HepG2 (cell line): Measurements from ENCODE around the gene RASAL3. TPM values are rescaled to one million over a fixed set of nuclear protein-coding genes. Genes with fewer than 3 reads are reported as not detected.
A peak's percentile ranks its signal among the peaks of the same experiment; 100 is the strongest.

ENCODE experiments used
- ATAC-seq: fragments of 200-7000 bp; cut with Tn5 transposase; 3 replicates; pipeline ENCODE4 v1.9.1; 2020; ENCODE audit warnings: mild to moderate bottlenecking, moderate library complexity
- BruUV-seq: library from RNA; stranded (reverse); fragments of 400-500 nt; replicated peaks from 2 replicates; lab custom pipeline; 2021; lab: Mats Ljungman, UMichigan
- CTCF ChIA-PET: fragments of 300-600 bp; formaldehyde crosslinking; extraction: SDS; loops from one replicate; lab custom pipeline; 2021; ENCODE audit warnings: low total read pairs, inconsistent platforms, low intra/inter-chr PET ratio; lab: Yijun Ruan, JAX
- POLR2A ChIA-PET: fragments of 350-600 bp; sonication (Branson Sonifier 250); formaldehyde crosslinking; loops from one replicate; lab custom pipeline; 2020; ENCODE audit warnings: antibody characterized with exemption, inconsistent platforms; lab: Yijun Ruan, JAX
- DNase-seq: peaks from one replicate; pipeline ENCODE4 v3.0.0-alpha.2; 2015; ENCODE audit warnings: low spot score
- FAIRE-seq: peaks from 3 replicates; lab custom pipeline; 2011; peaks lifted over from hg19 to GRCh38; lab: Jason Lieb, UNC
- H2AFZ ChIP-seq: one replicate; pipeline ENCODE4 v1.6.1; 2011; ENCODE audit warnings: low read length, inconsistent platforms
- H3K27ac ChIP-seq: fragments of 300-600 bp; 3 replicates; pipeline ENCODE4 v1.8.0; 2011; ENCODE audit warnings: mixed run types, mild to moderate bottlenecking, mixed read lengths, low read length, inconsistent platforms; ENCODE audit not compliant: insufficient read depth; ENCODE audit errors: extremely low read length
- H3K27me3 ChIP-seq, 2 experiments: fragments of 200-600 bp in 1 of 2; 2 replicates in 1 of 2; 3 replicates in 1 of 2; pipeline versions ENCODE4 v1.6.0 to v1.8.0; 2011; ENCODE audit warnings: low read length in 2 of 2, mild to moderate bottlenecking in 2 of 2, moderate library complexity in 2 of 2, inconsistent platforms in 1 of 2; ENCODE audit not compliant: insufficient read depth in 2 of 2, control insufficient read depth in 1 of 2
- H3K36me3 ChIP-seq, 2 experiments: fragments of 200-600 bp in 1 of 2; replicated peaks in 1 of 2; 2 replicates in 1 of 2; 3 replicates in 1 of 2; pipeline versions ENCODE4 v1.5.1 to v1.8.0; 2011; ENCODE audit warnings: low read length in 2 of 2, inconsistent platforms in 1 of 2; ENCODE audit not compliant: insufficient read depth in 2 of 2, control insufficient read depth in 1 of 2
- H3K4me1 ChIP-seq: 2 replicates; pipeline ENCODE4 v1.5.1; 2012; ENCODE audit warnings: low read length, inconsistent platforms; ENCODE audit not compliant: insufficient read depth
- H3K4me2 ChIP-seq: 2 replicates; pipeline ENCODE4 v1.6.0; 2011; ENCODE audit warnings: low read depth, low read length, inconsistent platforms
- H3K4me3 ChIP-seq, 3 experiments: fragments of 200-600 bp in 1 of 3; sonication (generic), shearing (Covaris generic) in 1 of 3; replicated peaks in 1 of 3; 2 replicates each; pipeline ENCODE4 v1.5.1; 2011 to 2016; ENCODE audit warnings: low read length in 3 of 3, inconsistent platforms in 2 of 3, low read depth in 2 of 3, mild to moderate bottlenecking in 2 of 3, control low read depth in 1 of 3, mixed read lengths in 1 of 3; ENCODE audit not compliant: insufficient read depth in 1 of 3
- H3K79me2 ChIP-seq: one replicate; pipeline ENCODE4 v1.6.1; 2011; ENCODE audit warnings: low read length, inconsistent platforms; ENCODE audit not compliant: insufficient read depth
- H3K9ac ChIP-seq: 2 replicates; pipeline ENCODE4 v1.6.0; 2011; ENCODE audit warnings: mild to moderate bottlenecking, low read depth, low read length, inconsistent platforms; ENCODE audit not compliant: insufficient read depth
- H3K9me3 ChIP-seq: 2 replicates; pipeline ENCODE4 v1.5.1; 2012; ENCODE audit warnings: mild to moderate bottlenecking, low read length
- H4K20me1 ChIP-seq: 2 replicates; pipeline ENCODE4 v1.6.0; 2011; ENCODE audit warnings: inconsistent platforms, mild to moderate bottlenecking, low read length, moderate library complexity; ENCODE audit not compliant: insufficient read depth
- NFRKB ChIP-seq: fragments of 450-650 bp; IDR thresholded peaks from 2 replicates; pipeline ENCODE4 v1.6.1; 2017
- TARDBP ChIP-seq: sonication (generic); formaldehyde crosslinking; IDR thresholded peaks from 2 replicates; pipeline ENCODE4 v1.8.0; 2022; ENCODE audit warnings: mild to moderate bottlenecking, missing genetic modification reagents
- YEATS2 ChIP-seq: sonication (generic); formaldehyde crosslinking; IDR thresholded peaks from 2 replicates; pipeline ENCODE4 v1.4.0; 2020; ENCODE audit warnings: missing genetic modification reagents, borderline replicate concordance
- ZNF451 ChIP-seq: sonication (generic); formaldehyde crosslinking; IDR thresholded peaks from 2 replicates; pipeline ENCODE4 v1.5.0; 2020; ENCODE audit warnings: mild to moderate bottlenecking, missing genetic modification reagents
- ZNF501 ChIP-seq: sonication (generic); formaldehyde crosslinking; IDR thresholded peaks from 2 replicates; pipeline ENCODE4 v1.5.1; 2020; ENCODE audit warnings: mild to moderate bottlenecking, moderate library complexity, missing genetic modification reagents
- ZNF724P ChIP-seq: sonication (generic); formaldehyde crosslinking; IDR thresholded peaks from 2 replicates; pipeline ENCODE4 v1.8.0; 2022; ENCODE audit warnings: missing genetic modification reagents, borderline replicate concordance
- ZNF790 ChIP-seq: sonication (generic); formaldehyde crosslinking; IDR thresholded peaks from 2 replicates; pipeline ENCODE4 v1.8.0; 2022; ENCODE audit warnings: missing genetic modification reagents, mild to moderate bottlenecking, borderline replicate concordance
- WGBS: methylation state at CpG from one replicate; pipeline ENCODE4 v1.1.6; 2017; ENCODE audit warnings: low lambda C conversion rate; 5-methylcytosine and 5-hydroxymethylcytosine counted together
- in situ Hi-C: cut with HindIII; loops from 2 replicates; pipeline ENCODE4 v1.10.0; 2017; ENCODE audit warnings: low pct_unique_long_range_greater_than_20kb; ENCODE audit not compliant: extremely low pct_ligation_motif_present
- intact Hi-C: fragments of 100-400 bp; cut with micrococcal nuclease; formaldehyde crosslinking; loops from one replicate; pipeline ENCODE4 v1.10.0; 2022; ENCODE audit not compliant: unreplicated experiment
- polyA plus RNA-seq, 8 experiments: library from polyadenylated mRNA; depleted of rRNA in 3 of 8; stranded (reverse) in 7 of 8; unstranded in 1 of 8; fragments of >200 nt; fragmentation: Illumina TruSeq in 4 of 8; extraction: Trizol in 4 of 8; gene quantifications; 2 replicates each; pipeline versions ENCODE4 v1.2.1 to v1.2.3, GENCODE V29; 2011 to 2016; ENCODE audit warnings: low read depth in 4 of 8, missing spikeins in 1 of 8, mixed read lengths in 1 of 8; ENCODE audit not compliant: insufficient read depth in 1 of 8
- total RNA-seq, 5 experiments: library from RNA; depleted of rRNA; stranded (reverse); fragments of >200 nt; fragmentation: Illumina TruSeq; extraction: Trizol; gene quantifications; 2 replicates each; pipeline ENCODE4 v1.2.3, GENCODE V29; 2016; ENCODE audit warnings: low read depth in 1 of 5
- TF ChIP-seq, protein P1 (sequence below): sonication (generic); formaldehyde crosslinking; IDR thresholded peaks from 2 replicates; pipeline ENCODE4 v1.8.0; 2022; ENCODE audit warnings: mild to moderate bottlenecking, missing genetic modification reagents, moderate library complexity
- TF ChIP-seq, protein P2 (sequence below): sonication (generic); formaldehyde crosslinking; IDR thresholded peaks from 2 replicates; pipeline ENCODE4 v1.4.0; 2020; ENCODE audit warnings: low read depth, mild to moderate bottlenecking, missing genetic modification reagents
- TF ChIP-seq, protein P3 (sequence below): sonication (generic); formaldehyde crosslinking; IDR thresholded peaks from 2 replicates; pipeline ENCODE4 v1.4.0; 2020; ENCODE audit warnings: missing genetic modification reagents

Gene RASAL3
- total and polyA plus RNA-seq, 2 of the 13 experiments (the other 11 are each of a cell fraction or from before 2014, with no cell fraction given): not detected

DNA sequence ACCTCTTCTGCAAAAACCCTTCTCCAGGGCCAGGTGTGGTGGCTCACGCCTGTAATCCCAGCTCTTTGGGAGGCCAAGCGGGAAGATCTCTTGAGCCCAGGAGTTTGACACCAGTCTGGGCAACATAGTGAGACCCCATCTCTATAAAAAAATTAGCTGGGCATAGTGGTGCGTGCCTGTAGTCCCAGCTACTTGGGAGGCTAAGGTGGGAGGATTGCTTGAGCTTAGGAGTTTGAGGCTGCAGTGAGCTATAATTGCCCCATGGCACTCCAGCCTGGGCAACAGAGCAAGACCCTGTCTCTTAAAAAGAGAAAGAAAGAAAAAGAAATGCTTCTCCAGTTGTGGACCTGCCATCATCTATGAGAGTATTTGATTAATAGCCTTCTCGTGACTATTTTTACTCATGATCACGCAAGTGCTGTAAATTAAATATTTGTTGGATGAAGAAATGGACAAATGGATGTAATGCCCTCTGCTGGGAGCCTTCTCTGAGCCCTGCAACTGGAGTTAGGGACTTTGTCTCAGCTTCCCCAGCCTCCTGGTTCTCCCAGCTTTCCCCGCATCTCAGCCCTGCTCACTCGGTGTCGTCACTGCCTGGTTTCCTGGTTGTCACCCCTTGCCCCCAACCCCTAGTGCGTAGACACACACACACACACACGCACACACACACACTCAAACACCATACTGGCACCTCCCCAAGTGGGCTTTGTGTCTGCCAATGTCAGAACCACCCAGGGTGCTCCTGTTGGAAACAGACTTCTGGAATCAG is 26.8 kb downstream of the RASAL3 start (continued):
- TF ChIP-seq TARDBP (CRISPR knock-in tag): 0 out of 2 replicates have a peak, but pooled peaks have one; percentile 52
- TF ChIP-seq NFRKB: no peak
- TF ChIP-seq, protein P1, sequence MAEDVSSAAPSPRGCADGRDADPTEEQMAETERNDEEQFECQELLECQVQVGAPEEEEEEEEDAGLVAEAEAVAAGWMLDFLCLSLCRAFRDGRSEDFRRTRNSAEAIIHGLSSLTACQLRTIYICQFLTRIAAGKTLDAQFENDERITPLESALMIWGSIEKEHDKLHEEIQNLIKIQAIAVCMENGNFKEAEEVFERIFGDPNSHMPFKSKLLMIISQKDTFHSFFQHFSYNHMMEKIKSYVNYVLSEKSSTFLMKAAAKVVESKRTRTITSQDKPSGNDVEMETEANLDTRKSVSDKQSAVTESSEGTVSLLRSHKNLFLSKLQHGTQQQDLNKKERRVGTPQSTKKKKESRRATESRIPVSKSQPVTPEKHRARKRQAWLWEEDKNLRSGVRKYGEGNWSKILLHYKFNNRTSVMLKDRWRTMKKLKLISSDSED (CRISPR knock-in tag): no peak
- TF ChIP-seq ZNF501 (CRISPR knock-in tag): no peak; the same call in 1 of the 2 replicates

DNA sequence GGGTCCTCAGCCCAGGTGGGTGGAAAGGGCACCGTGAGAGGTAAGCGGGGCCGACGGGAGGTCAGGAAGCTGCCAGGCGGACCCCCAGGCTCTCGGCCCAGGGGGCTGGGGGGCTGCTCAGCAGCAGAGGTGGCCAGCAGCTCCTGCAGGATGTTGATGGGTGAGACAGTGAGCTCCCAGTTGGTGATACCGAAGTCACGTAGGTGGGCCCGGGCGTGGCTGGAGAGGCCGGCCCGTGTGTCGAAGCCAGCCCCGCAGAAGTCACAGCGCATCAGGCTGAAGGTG is 27.6 kb downstream of the RASAL3 start:
- intact Hi-C loops: no loop called here
- no peak for FAIRE-seq
- Histone ChIP-seq H3K9me3 (no peaks in the 10 kb centered on the region), H3K4me3 (no peak overlapping the region), H3K27ac (no peak overlapping the region), H3K4me1 (peaks cover 39% of the 10 kb centered on the region)
- CTCF ChIA-PET: no interaction called here
- TF ChIP-seq, protein P2, sequence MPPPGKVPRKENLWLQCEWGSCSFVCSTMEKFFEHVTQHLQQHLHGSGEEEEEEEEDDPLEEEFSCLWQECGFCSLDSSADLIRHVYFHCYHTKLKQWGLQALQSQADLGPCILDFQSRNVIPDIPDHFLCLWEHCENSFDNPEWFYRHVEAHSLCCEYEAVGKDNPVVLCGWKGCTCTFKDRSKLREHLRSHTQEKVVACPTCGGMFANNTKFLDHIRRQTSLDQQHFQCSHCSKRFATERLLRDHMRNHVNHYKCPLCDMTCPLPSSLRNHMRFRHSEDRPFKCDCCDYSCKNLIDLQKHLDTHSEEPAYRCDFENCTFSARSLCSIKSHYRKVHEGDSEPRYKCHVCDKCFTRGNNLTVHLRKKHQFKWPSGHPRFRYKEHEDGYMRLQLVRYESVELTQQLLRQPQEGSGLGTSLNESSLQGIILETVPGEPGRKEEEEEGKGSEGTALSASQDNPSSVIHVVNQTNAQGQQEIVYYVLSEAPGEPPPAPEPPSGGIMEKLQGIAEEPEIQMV (CRISPR knock-in tag): no peak
- TF ChIP-seq ZNF790 (CRISPR knock-in tag): no peak
- no peak for TF ChIP-seq ZNF451
- TF ChIP-seq ZNF724P (CRISPR knock-in tag): no peak
- TF ChIP-seq, protein P3, sequence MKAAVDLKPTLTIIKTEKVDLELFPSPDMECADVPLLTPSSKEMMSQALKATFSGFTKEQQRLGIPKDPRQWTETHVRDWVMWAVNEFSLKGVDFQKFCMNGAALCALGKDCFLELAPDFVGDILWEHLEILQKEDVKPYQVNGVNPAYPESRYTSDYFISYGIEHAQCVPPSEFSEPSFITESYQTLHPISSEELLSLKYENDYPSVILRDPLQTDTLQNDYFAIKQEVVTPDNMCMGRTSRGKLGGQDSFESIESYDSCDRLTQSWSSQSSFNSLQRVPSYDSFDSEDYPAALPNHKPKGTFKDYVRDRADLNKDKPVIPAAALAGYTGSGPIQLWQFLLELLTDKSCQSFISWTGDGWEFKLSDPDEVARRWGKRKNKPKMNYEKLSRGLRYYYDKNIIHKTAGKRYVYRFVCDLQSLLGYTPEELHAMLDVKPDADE (CRISPR knock-in tag): no peak
- no peak for TF ChIP-seq YEATS2
- TF ChIP-seq, all 625 proteins: peak for 0
- Histone ChIP-seq H3K27me3 (no peaks in the 10 kb centered on the region; a peak in 1 of 5 replicates), H3K9ac (no peak overlapping the region), H3K36me3 (no peaks in the 10 kb centered on the region), H3K79me2 (peaks cover 3% of the 10 kb centered on the region), H2AFZ (no peak overlapping the region), H4K20me1 (no peaks in the 10 kb centered on the region), H3K4me2 (no peak overlapping the region)
- WGBS: 98% methylated on average over 6 of the region's 15 CpGs
- ATAC-seq: no peak
- BruUV-seq: no TSS peak
- in situ Hi-C loops: no loop called here
- no peak for DNase-seq
- POLR2A ChIA-PET: no interaction called here
